22Rv1 (cell line): ENCODE results near the gene CAAP1.
"Not testable (repeated sequence)": the region's sequence is repeated elsewhere in the genome, so short reads cannot be mapped to it uniquely, and the experiment has no call there.

Experiments used
- H3K27ac ChIP-seq: fragments of 450-650 bp; 2 replicates; pipeline ENCODE4 v1.5.1; 2017
- ZFX ChIP-seq: fragments of 450-650 bp; IDR thresholded peaks from 2 replicates; pipeline ENCODE4 v1.6.1; 2017; ENCODE audit warnings: antibody characterized with exemption, borderline replicate concordance
- TF ChIP-seq, protein P1 (sequence below): fragments of 450-650 bp; IDR thresholded peaks from 2 replicates; pipeline ENCODE4 v1.5.1; 2017; ENCODE audit warnings: mild to moderate bottlenecking

CAAP1 gene

DNA sequence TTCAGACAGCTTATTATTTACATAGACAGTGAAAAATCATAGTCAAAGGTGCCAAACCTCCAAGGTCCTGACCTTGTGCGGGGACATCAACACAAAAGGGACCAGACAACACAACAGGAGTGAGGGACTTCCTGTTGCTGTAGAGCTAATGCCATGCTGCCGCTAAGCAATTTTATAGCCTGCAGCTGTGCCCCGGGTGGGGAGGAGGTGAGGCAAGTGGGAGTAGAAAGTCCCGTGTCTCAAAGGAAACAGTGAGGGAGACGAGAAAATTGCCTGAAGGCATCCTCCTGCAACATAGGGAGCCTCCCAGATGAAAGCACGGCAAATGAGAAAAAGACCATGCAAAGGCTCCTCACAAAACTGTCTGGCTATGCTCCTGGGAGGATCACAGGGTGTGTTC is 58.8 kb downstream of the CAAP1 start:
- no peak for TF ChIP-seq ZFX
- TF ChIP-seq, protein P1, sequence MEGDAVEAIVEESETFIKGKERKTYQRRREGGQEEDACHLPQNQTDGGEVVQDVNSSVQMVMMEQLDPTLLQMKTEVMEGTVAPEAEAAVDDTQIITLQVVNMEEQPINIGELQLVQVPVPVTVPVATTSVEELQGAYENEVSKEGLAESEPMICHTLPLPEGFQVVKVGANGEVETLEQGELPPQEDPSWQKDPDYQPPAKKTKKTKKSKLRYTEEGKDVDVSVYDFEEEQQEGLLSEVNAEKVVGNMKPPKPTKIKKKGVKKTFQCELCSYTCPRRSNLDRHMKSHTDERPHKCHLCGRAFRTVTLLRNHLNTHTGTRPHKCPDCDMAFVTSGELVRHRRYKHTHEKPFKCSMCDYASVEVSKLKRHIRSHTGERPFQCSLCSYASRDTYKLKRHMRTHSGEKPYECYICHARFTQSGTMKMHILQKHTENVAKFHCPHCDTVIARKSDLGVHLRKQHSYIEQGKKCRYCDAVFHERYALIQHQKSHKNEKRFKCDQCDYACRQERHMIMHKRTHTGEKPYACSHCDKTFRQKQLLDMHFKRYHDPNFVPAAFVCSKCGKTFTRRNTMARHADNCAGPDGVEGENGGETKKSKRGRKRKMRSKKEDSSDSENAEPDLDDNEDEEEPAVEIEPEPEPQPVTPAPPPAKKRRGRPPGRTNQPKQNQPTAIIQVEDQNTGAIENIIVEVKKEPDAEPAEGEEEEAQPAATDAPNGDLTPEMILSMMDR, result no peak
- H3K27ac ChIP-seq, result no peak overlapping the region

DNA sequence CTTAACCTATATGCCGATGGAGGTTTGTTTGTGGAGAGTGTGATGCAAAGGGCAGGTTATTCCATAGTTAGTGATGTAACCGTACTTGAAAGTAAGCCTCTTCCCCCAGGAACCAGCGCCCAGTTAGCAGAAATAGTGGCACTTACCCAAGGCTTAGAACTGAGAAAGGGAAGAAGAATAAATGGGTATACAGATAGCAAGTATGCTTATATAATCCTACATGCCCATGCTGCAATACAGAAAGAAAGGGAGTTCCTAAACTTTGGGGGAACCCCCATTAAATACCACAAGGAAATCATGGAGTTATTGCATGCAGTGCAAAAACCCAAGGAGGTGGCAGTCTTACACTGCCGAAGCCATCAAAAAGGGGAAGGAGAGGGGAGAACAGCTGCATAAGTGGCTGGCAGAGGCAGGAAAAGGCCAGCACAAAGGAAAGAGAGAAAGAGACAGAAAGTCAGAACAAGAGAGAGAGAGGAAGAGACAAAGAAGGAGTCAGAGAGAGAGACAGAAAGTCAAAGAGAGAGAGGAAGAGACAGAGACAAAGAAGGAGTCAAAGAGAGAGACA is 64.1 kb downstream of the CAAP1 start:
- H3K27ac ChIP-seq, result not testable (repeated sequence)

DNA sequence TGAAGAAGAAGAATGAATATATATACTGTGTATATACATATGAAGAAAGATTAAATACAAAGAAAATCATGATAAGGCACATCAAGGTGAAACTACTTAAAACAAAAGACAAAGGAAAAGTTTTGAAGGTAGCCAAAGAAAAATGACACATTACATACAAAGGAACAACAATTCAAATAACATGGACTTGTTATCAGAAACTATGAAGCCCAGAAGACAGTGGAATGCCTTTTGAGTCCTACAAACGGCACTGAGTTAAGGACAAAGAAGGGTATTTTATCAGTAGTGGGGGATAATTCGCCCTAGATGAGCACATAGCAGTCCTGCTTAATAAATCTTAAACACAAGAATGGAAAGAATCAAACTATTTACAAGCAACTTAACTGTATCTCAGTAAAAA is 77.8 kb downstream of the CAAP1 start:
- TF ChIP-seq, protein P1, result no peak
- no peak for TF ChIP-seq ZFX

DNA sequence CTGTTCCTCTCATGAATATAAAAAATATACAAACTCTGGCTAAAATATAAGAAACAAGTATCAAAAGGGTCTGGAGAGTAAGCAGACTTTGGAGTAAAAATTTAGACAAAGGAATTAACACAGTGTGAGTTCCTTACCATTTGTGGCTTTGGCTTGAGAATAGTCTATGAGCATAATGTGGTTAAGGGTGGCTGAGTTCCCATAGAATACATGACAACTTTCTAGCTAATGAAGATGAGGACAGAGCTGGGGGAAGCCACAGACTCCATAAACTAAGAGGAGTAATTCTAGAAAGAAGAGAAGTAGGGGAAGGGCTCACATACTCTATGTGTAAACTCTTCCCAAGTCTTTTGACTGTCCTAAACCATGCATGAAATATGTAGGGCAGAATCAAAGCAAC is 79.4 kb downstream of the CAAP1 start:
- TF ChIP-seq, protein P1, result no peak
- TF ChIP-seq ZFX, result no peak
- no peak overlapping the region for H3K27ac ChIP-seq

More for the DNA sequence above, 77.8 kb downstream of the CAAP1 start:
- H3K27ac ChIP-seq, result no peak overlapping the region

DNA sequence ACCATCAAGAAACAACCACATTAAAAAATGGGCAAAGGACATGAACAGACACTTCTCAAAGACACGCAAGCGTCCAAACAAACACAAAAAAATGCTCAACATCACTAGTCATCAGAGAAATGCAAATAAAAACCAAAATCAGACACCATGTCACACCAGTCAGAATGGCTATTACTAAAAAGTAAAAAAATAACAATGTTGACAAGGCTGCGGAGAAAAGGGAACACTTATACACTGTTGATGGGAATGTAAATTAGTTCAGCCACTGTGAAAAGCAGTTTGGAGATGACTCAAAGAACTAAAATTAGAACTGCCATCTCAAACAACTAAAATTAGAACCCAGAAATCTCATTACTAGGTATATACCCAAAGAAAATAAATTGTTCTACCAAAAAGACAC is 80.4 kb downstream of the CAAP1 start:
- TF ChIP-seq ZFX, result no peak
- TF ChIP-seq, protein P1, result no peak
- H3K27ac ChIP-seq, result no peak overlapping the region

DNA sequence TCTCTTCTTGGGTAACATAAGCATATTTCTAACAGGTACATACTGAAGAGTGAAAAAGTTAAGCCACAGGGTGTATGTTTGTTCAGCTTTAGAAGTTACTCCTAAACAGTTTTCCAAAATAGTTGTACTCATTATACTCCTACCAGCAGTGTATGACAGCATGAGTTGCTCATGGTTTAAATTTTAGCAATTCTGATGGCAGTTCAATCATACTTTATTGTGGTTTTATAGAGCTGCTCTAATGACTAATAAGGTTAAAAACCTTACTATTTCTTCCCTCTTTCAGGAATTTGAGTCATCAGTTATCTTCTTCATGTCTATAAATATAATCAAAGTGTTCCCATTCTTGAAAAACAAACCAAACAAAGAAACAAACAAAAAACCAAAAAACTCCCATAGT is 81.5 kb downstream of the CAAP1 start:
- no peak overlapping the region for H3K27ac ChIP-seq
- TF ChIP-seq ZFX, result no peak
- TF ChIP-seq, protein P1, result no peak

DNA sequence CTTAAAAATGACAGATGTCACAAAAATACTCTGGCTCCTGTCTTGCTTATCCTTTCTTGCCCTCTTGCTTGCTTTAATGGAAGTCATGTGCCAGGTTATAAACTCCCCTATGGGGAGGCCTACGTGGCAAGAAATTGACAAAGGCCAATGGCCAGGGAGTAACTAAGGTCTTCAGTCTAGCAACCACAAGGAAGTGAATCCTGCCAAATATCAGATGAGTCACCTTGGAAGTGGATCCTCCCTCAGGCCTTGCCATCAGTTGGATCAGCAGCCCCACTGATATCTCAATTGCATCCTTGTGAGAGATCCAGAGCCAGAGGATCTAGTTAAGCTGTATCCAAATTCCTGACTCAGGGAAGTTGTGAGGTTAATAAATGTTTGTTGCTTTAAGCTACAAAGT is 82.8 kb downstream of the CAAP1 start:
- no peak for TF ChIP-seq ZFX
- H3K27ac ChIP-seq, result no peak overlapping the region

DNA sequence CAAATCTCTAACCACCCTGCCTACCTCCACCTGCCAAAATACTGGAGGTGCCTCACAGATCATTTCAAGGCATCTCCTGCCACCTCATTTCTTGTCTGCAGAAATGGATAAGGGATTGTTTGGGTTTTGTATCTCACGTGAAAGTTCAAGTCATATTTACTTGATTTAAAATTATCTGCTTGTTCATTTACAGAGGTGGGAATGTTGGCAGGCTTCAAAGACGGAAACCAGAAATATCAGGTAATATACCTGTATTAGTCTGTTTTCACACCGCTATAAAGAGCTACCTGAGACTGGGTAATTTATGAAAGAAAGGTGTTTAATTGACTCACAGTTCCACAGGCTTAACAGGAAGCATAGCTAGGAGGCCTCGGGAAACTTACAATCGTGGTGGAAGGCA is 85.4 kb downstream of the CAAP1 start:
- no peak overlapping the region for H3K27ac ChIP-seq

More for the DNA sequence above, 85.4 kb downstream of the CAAP1 start:
- TF ChIP-seq, protein P1, result no peak
- no peak for TF ChIP-seq ZFX
